WERI-Rb-1 (cell line): Measurements from ENCODE around the gene XRCC2.

Source experiments
- DNase-seq: peaks from one replicate; pipeline ENCODE4 v3.0.0-alpha.2; 2020
- H3K27ac ChIP-seq: fragments of 250-450 bp; sonication (Bioruptor Pico); 2 replicates; pipeline ENCODE4 v1.5.1; 2020; ENCODE audit warnings: mild to moderate bottlenecking, moderate library complexity
- H3K27me3 ChIP-seq: fragments of 250-450 bp; sonication (Bioruptor Pico); 2 replicates; pipeline ENCODE4 v1.5.1; 2021; ENCODE audit warnings: mild to moderate bottlenecking, low read depth, moderate library complexity; ENCODE audit not compliant: insufficient read depth, severe bottlenecking
- H3K36me3 ChIP-seq: fragments of 250-450 bp; sonication (Bioruptor Pico); 2 replicates; pipeline ENCODE4 v1.5.1; 2020; ENCODE audit warnings: mild to moderate bottlenecking, moderate library complexity
- H3K4me3 ChIP-seq: 2 replicates; pipeline ENCODE4 v1.5.1; 2011; ENCODE audit warnings: low read depth, mild to moderate bottlenecking, control low read depth, low read length
- H3K9me3 ChIP-seq: fragments of 250-450 bp; sonication (Bioruptor Pico); 2 replicates; pipeline ENCODE4 v1.5.1; 2021; ENCODE audit warnings: mild to moderate bottlenecking, moderate library complexity; ENCODE audit not compliant: severe bottlenecking
- CTCF ChIP-seq: IDR thresholded peaks from 2 replicates; pipeline ENCODE4 v1.5.1; 2011; ENCODE audit warnings: low read depth, mild to moderate bottlenecking, control low read depth, inconsistent platforms, low read length

Gene XRCC2

GRCh38 chr7:152600266-152600665, 75.7 kb downstream of the XRCC2 start:
- Histone ChIP-seq H3K36me3 (no peaks in the 10 kb centered on the region), H3K4me3 (no peak overlapping the region), H3K9me3 (no peaks in the 10 kb centered on the region), H3K27ac (no peak overlapping the region), H3K27me3 (no peaks in the 10 kb centered on the region)
- DNase-seq = no peak
- no peak for TF ChIP-seq CTCF

- no peaks in the 10 kb centered on the region for H3K36me3 ChIP-seq
- no peak overlapping the region for H3K27ac ChIP-seq
- no peak overlapping the region for H3K4me3 ChIP-seq
- H3K9me3 ChIP-seq = no peaks in the 10 kb centered on the region
- TF ChIP-seq CTCF = no peak
- DNase-seq = no peak
- no peaks in the 10 kb centered on the region for H3K27me3 ChIP-seq
Observed at GRCh38 chr7:152597507-152597906, 78.4 kb downstream of the XRCC2 start.

DNA sequence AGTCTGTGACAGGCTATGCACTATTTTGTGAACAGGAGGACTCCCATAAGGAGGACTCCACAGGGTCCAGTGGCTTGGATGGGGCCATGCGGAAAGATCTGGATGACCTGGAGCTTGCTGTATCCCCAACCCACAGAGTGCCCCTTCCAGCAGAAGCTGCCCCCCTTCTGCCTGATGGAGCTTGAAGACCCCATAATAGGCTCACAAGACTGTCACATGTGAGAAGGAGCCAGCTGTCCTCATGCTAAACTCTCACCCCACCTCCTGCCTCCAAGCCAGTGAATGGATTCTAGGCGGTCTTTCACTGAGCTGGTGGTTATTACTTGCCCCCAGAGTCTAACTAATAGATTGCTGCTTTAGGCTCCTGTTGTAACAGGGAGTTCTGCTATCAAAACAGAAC, 79.1 kb downstream of the XRCC2 start:
- TF ChIP-seq CTCF = no peak
- H3K9me3 ChIP-seq = no peaks in the 10 kb centered on the region
- no peak overlapping the region for H3K27ac ChIP-seq
- H3K36me3 ChIP-seq = no peaks in the 10 kb centered on the region
- no peaks in the 10 kb centered on the region for H3K27me3 ChIP-seq
- no peak for DNase-seq
- no peak overlapping the region for H3K4me3 ChIP-seq
